NCI-H82 treated with DMSO at 0.1 percent for 48 hours (cell line): ENCODE data around the gene PLIN3.
"Not testable (repeated sequence)": the region's sequence is repeated elsewhere in the genome, so short reads cannot be mapped to it uniquely, and the experiment has no call there.

Source experiments
- DNase-seq: peaks from one replicate; lab custom pipeline; 2025; ENCODE audit not compliant: unreplicated experiment; lab: John Stamatoyannopoulos, UW

Gene PLIN3

DNA sequence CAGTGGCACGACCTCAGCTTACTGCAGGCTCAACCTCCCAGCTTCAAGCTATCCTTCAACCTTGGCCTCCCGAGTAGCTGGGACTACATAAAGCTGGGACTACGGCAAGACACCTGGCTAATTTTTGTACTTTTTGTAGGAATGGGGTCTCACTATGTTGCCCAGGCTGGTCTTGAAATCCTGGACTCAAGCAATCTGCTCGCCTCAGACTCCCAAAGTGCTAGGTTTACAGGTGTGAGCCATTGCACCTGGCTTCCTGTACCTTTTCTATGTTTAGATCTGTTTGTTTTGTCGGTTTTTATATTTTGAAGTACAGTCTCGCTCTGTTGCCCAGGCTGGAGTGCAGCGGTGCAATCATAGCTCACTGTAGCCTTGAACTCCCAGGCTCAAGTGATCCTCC is 18.4 kb downstream of the PLIN3 start:
- no peak for DNase-seq

GRCh38 chr19:4847190-4847973 is 20.1 kb downstream of the PLIN3 start:
- no peak for DNase-seq

DNA sequence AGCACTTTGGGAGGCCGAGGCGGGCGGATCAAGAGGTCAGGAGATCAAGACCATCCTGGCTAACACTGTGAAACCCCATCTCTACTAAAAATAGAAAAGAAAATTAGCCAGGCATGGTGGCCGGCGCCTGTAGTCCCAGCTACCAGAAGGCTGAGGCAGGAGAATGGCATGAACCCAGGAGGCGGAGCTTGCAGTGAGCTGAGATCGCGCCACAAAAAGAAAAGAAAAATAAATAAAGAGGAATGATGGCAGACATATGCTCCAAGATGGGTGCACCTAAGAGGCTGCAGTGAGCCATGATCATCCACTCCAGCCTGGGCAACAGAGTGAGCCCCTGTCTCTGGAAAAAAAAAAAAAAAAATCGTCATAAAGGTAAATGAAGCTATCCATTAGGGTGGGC is 21.5 kb downstream of the PLIN3 start:
- not testable (repeated sequence) for DNase-seq

DNA sequence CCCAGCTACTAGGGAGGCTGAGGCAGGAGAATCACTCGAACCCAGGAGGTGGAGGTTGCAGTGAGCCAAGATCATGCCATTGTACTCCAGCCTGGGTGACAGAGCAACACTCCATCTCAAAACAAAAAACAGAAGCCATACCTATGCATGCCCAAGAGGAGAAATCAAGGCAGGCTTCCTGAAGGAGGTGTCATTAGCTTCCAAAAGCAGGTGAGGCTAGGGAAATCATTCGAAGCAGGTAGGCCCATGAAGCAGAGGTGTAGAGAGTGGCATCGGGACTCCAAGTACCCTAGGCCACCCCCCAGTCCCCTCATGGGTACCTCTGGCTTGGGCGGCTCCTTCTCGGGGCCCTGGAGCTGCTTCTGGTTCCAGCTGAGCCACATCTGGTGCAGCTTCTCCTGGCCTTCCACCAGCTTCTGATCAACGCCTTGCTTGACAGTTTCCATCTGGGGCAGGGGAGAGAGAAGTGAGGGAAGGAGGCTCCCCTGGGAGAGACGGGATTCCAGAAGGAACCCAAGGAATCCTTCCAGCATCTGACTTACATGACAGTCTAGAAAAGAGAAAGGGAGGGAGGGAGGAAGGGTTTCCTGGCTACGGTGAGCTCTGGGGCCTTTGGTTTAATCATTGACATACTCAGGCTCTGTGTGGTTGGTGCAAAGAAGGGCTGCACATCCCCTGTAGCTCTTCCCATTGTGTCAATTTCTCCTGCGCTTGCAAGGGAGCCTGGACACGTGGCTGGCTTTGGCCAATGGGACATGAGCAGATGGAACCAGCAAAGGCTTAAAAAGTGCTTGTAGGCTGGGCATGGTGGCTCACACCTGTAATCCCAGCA is 22.9 kb downstream of the PLIN3 start:
- no peak for DNase-seq

- DNase-seq: no peak
Observed at GRCh38 chr19:4843647-4843965, 23.9 kb downstream of the PLIN3 start.

DNA sequence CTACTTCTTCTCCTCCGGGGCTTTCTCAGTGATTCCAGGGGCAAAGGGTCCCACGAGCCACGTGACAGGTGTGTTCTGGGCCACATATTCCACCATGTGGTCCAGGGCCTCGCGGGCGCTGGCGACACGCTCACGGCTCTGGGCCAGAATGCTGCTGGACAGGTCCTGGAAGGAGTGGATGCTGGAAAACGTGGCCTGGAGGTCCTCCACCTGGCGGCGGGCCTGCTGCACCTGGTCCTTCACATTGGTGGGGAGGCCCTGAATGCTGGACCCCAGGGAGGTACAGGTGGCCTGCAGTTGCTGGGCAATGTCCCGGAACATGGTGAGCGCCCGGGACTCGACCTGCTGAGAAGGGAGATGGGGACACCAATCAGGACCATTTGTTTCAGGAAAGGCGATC is 28.3 kb downstream of the PLIN3 start:
- no peak for DNase-seq

GRCh38 chr19:4832776-4833175 is 34.7 kb downstream of the PLIN3 start:
- no peak for DNase-seq

DNA sequence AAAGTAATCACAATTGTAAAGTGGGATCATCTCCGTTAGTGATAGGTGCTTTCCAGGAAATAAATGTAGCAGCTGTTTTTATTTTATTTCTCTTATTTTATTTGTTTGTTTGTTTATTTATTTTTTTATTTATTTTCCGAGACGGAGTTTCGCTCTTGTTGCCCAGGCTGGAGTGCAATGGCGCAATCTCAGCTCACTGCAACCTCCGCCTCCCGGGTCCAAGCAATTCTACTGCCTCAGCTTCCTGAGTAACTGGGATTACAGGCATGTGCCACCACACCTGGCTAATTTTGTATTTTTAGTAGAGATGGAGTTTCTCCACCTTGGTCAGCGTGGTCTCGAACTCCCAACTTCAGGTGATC is 35.5 kb downstream of the PLIN3 start:
- not testable (repeated sequence) for DNase-seq

DNA sequence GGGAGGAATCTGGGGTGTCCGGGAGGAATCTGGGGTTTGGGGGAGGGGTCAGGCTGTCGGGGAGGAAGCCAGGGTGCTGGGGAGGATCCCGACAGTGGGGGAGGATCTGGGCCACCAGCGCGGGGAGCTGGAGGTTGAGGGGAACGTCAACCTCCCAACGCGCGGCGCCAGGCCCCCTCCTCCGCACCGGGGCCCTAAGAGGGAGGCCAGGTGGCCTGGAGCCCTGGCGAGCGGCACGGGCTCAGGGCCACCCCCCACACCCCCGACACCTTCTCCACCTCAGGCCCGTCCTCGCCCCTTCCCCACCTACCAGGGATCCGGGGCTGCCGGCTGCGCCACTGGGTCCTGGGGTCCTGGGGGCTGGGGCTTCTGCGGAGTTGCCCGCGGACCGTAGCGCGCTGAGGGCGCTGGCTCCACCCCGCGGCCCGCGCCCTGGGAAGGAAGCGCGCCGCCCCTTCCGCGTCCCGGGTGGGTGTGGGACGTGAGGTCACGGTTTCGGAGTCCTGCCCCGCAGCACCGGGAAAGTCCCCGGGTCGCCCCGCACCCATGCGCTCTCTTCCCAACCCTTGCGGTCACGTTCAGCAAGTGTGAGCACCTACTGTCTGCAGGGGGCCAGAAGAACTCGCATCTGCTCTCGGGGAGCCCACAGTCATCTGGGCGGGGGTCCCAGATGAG is 36.0 kb downstream of the PLIN3 start, which contains the start of gene TICAM1:
Gene TICAM1, minus strand, starts transcription at position 409 of the 675 bp plus-strand sequence. CDS start 13,335 bp downstream, outside the sequence.
- no peak for DNase-seq

- no peak for DNase-seq
Observed at GRCh38 chr19:4830768-4831265, 36.6 kb downstream of the PLIN3 start.

DNA sequence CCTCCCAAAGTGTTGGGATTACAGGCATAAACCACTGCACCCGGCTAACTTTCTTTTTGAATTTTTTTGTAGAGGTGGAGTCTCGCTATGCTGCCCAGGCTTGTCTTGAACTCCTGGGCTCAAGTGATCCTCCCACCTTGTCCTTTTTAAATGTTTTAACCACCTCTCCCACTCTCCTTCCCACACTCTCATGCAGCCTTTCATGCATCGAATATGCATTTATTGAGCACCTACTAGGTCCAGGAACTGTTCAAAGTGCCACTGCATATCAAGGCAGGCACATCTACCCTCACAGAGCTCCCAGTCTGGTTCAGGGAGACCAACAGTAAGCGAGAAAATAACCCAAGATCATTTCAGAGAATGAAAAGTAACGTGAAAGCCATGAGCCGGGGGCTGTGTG is 37.1 kb downstream of the PLIN3 start:
- DNase-seq: no peak

- DNase-seq: no peak
Observed at GRCh38 chr19:4829001-4829712, 38.3 kb downstream of the PLIN3 start.

GRCh38 chr19:4823577-4823976 is 43.9 kb downstream of the PLIN3 start:
- DNase-seq: no peak

DNA sequence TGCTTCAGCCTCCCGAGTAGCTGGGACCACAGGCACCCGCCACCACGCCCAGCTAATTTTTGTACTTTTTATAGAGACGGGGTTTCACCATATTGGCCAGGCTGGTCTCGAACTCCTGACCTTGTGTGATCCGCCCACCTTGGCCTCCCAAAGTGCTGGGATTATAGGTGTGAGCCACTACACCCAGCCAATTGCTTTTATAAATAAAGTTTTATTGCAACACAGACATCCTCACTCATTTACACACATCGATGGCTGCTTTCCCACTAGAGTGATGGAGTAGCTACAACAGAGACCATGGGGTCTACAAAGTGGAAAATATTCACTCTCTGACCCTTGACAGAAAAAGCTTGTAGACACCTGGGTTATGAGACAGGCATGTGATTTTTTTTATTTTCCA is 45.1 kb downstream of the PLIN3 start:
- not testable (repeated sequence) for DNase-seq

GRCh38 chr19:4821265-4821664 is 46.2 kb downstream of the PLIN3 start:
- no peak for DNase-seq

DNA sequence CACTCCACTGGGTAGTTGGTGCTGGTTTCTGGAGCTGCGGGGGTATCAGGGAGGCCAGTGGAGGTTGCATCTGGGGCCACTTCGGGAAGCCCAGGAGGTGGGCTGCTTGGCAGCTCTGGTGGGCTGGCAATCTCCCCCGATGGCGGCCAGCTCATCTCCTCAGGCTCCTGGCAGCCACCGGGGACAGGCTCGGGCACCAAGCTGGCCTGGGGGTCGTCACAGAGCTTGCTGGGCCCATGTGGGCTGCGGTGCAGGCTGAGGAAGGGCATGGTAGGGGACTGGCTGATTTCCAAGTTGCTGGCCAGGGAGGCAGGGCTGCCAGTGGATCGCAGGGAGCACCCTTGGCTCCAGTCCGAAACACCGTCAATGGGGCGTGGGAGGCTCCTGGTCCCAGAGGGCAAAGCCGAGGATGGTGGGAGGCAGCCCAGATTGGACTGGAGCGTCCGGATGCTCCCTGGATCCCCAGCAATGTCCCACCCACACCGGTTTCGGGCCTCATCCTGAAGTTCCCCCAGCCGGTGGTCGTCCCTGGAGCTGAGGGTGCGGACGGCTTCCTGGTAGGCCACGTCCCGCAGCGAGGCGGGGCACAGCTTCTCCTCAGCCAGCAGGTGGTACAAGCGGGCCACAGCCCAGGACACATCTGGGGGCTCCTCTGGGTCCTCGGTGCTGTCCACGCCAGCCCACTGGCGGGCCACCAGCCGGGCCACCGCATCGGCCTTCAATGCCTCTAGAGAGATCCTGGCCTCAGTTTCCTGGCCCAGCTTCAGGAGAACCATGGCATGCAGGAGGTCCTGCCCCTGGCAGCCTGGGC is 49.8 kb downstream of the PLIN3 start:
- no peak for DNase-seq

DNA sequence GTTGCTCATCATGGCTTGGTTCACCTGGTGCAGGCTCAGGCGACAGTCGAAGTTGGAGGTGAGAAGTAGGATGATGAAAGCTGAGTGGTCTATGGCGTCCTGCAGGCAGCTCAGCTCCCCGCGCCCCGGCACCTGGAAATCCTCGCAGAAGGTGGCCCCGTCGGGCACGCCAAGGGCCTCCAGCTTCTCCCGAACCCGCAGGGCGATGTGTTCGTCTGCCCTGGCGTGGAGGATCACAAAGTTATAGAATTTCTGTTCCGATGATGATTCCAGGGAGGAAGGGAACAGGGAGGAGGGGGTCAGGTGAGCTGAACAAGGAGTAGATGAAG is 50.6 kb downstream of the PLIN3 start:
- no peak for DNase-seq

DNA sequence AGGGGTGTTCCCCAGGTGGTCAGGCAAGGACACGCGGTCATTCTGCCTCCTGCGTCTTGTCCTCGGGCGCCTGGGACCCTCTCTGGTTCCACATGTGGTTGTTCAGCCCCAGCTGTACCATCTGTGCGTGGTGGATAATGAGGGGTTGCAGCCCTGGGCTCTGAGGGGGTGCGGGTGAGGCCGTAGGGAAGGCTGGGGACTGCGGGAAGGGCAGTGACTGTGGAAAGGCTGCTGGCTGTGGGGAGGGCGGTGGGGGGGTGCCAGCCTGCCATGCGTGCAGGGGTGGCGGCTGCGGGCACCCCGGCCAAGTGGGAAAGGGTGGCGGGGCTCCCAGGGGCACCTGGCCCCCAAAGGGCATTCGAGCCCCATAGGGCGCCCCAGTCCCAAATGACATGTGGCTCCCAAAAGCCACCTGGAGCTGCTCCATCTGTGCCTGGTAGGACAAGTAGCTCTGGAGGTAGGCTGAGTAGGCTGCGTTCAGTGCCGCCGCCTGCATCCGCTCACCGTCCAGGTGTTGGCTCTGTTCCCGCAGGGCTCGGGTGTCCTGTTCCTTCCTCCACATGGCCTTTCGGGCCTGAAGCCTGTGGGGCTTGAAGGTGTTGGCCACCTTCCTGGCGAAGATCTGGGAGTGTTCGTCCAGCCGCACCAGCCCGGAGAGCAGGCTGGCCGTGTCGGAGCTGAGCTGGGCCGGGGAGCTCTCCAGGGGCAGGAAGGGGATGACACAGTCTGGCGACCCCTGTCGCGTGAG is 51.1 kb downstream of the PLIN3 start:
- DNase-seq: no peak

DNA sequence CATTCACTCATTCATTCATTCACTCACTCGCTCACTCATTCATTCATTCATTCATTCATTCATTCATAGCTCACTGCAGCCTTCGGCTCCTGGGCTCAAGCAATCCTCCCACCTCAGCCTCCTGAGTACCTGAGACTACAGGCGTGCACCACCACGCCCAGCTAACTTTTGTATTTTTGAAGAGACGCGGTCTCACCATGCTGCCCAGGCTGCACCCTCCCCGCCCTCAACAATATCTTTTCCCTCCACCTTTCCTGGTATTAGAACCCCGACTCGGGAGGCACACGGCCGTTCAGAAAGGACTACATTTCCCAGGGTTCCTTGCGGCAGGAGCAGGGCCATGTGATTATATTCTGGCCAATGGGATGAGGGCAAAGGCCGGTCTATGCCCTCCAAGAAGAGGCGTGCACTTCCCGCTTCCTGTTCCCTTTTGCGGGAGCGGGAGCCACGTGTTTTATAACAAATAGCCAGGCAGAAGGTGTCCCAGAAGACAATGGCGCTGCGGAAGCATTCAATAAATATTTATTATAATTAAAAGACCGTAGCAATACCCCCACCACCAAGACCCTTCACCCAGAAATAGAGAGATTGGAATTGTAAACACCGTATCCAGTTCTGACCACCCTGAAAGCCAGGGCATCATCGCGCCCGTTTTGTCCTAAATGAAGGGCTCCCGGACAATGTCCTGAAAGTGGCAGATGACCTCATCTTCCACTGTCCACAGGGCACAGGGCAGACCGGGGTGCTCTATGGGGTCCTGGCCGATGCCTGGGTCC is 51.9 kb downstream of the PLIN3 start:
- peak; percentile 68 for DNase-seq
